NT2/D1 (cell line): ENCODE results near the gene WDR64.

Experiments
- SUZ12 ChIP-seq: IDR thresholded peaks from 2 replicates; pipeline ENCODE4 v1.6.1; 2011; ENCODE audit not compliant: insufficient read length, insufficient read depth; ENCODE audit errors: extremely low read depth
- YY1 ChIP-seq: IDR thresholded peaks from 2 replicates; pipeline ENCODE4 v1.6.1; 2011; ENCODE audit not compliant: insufficient read length, insufficient read depth
- ZNF274 ChIP-seq: IDR thresholded peaks from 2 replicates; pipeline ENCODE4 v1.6.1; 2011; ENCODE audit warnings: mild to moderate bottlenecking, low read depth, low read length

DNA sequence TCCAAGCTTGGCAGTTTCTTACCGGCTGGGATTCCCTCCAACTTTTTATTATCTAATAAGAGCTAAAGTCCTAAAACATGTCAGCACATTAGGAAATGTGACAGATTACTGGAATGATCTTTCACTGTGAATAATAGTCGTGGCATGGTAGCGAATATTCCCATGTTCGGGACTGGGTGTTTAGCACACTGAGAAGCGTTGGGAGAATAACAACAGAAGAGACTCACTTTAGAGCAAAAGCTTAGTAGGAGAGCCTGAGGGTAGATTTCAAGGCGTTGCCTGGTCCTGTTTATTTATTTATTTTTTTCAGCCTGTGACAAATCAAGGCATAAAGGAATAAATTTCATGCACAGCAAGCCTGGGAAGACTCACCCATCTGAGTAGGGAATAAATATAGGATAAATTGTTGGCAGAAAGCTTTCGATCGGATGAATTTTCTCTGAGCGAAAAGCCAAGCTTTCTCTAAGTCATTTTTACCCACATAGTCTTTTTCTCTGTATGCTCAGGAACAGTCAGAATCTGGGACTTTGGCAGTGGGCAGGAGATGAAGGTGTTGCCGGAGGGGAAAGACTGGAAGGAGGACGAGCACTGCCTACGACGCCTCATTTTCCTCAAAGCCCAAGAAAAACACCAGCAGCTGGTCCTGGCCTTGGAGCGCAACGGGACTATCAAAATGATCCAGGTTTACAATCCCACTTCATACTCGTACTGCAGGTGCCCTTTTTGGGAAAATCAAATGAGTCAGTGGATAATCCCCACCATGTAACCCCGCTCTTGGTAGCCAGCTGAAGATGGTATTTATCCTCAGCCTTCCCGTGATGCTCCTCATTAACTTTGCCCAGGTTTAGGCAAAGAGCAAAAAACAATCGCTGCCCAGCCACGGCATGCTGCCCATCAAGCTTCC lies 97.2 kb downstream of the WDR64 start:
- TF ChIP-seq ZNF274: no peak
- no peak for TF ChIP-seq YY1
- TF ChIP-seq SUZ12: no peak
